GM18502 (cell line): Measurements from ENCODE around the gene PLCH1.

ENCODE experiments used
- ATAC-seq: cut with Tn5 transposase; IDR thresholded peaks from one replicate; pipeline ENCODE4 v1.9.1; 2021; ENCODE audit warnings: mild to moderate bottlenecking; ENCODE audit not compliant: unreplicated experiment, poor library complexity

The PLCH1 gene

GRCh38 chr3:155560135-155560534, 184.7 kb downstream of the PLCH1 start:
- no peak for ATAC-seq

- ATAC-seq = no peak
These were observed 188.3 kb downstream of the PLCH1 start for GRCh38 chr3:155556531-155556930.

DNA sequence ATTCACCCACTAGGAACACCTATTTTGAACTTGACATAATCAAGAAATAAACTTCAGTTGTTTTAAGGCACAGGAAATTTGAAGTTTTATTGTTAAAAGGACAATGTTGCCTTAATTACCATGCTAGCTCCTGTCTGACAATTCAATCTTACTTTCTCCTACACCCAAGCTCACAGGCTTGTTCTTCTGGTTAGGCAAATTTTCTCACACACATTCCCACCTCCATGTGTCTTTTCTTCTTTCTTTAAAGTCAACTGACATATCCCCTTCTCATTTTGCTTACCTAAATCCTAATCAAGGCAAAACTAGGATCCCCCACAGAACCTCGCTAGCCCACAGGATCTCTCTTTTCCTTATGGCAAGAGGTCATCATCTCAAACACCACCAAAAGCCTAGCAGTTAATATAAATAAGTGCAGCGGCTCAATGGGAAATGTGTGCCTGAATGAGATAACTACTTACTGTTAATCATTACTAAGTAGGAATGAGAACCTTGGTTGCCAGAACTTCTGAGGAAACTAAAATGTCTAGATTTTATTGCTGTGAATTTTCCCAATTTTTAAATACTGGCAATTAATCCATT, 189.3 kb downstream of the PLCH1 start:
- ATAC-seq = no peak

DNA sequence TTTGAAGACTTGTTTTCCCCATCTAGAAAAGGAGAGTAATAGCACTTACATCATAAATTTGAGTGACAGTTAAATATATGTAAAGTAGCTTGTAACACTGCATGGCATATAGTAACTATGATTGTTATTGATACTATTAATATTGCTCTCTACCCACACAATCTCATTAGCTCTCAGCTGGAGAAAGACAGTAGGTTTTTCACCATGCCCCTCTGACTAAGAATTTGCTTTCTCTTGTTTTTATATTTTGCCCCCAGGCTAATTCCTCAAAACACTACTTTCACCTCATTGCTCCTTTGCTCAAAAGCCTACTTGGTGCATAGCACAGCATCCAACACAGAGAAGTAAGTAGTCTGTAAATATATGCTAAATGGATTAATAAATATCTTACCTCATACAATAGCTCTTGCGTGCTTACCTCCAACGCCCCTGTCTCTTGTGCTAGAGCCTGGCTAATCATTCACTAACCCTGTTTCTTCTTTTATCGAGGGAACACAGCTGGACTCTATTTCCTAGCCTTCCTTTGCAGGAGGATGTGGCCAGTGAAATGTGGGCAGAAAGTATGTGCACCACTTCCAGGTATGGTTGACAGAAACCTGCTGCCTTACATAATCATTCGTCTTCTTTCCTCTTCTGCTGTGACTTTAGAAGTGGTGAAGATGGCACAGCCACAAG, 190.0 kb downstream of the PLCH1 start:
- peak; percentile 75 for ATAC-seq

- ATAC-seq = peak; percentile 40
These were observed 191.1 kb downstream of the PLCH1 start for GRCh38 chr3:155553780-155554179.

- ATAC-seq = no peak
These were observed 191.5 kb downstream of the PLCH1 start for GRCh38 chr3:155553326-155553725.

GRCh38 chr3:155550391-155550790, 194.5 kb downstream of the PLCH1 start:
- ATAC-seq = no peak

DNA sequence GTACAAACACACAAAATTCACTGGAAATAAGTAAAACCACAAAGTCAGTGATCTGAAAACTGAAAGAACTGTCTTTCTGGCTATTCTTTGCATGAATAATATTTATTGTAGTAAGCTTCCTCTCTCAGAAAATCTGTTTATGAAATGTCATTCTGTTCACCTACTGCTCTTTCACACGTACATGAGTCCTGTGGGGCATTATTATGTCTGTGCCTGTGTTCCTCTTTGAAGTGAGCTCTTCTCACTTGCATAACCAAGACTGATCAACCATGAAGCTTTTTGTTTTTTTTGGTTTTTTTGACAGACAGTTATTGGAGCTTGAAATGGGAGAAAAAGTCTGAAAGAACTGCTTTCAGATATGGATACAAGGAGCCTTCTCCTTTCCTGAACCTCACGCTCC, 195.8 kb downstream of the PLCH1 start:
- ATAC-seq = peak; percentile 88

DNA sequence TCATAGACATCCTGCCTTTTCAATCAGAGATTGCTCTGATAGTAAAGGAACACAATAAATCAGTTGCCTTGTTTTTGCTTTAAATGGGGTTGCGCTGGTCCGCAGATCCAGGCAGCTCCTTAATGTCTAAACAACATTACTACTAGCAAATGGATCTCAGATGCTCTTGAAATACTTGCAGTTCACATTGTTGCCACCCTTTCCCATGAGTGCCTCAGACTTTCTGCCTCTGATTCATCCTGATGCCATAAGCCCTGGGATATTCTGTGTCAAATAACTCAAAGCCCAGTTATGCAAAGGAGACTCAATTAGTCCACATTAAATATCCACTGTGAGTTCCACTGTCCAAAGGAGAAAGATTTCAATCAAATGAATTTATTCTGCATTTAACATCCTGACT, 196.7 kb downstream of the PLCH1 start:
- no peak for ATAC-seq

DNA sequence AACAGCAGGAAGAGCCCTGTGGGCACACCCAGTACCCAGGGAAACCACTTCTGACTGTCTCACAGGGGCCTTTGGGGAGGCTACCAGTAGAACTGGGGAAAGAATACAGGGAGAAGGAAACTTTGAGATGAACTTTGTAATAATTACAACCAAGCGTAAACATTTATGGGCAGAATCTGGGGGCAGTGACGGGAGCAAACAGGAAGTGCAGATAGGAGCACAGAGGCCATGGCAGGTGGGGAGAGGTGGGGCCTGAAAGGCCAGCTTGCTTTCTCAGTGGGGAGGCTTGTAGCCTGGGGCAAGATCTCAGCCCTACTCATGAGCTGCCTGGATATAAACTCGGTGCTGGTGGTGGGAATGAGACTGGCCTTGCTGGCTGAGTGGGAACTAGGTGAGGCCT, 209.8 kb downstream of the PLCH1 start:
- ATAC-seq = no peak

- no peak for ATAC-seq
These were observed 216.3 kb downstream of the PLCH1 start for GRCh38 chr3:155528579-155528978.

DNA sequence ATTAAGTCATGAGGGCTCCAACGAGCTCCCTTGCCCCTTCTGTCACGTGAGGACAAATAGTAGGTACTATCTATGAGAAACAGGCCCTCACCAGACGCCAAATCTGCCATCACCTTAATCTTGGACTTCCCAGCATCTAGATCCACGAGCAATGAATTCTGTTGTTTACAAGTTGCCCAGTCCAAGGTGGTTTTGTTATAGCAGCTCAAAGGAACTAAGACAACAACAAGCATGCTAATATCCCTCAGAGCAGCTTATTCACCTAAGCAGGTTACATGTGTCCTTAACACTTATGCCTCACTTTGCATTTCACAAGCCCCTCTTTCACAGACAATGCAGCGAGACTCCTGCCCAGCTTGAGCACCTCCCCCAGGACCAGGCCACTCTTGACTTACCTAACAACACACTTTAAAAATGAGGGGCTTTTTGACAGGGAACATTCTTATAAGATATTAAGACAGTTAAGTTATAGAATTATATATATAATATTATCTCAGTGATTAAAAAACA, 219.5 kb downstream of the PLCH1 start:
- ATAC-seq = no peak

DNA sequence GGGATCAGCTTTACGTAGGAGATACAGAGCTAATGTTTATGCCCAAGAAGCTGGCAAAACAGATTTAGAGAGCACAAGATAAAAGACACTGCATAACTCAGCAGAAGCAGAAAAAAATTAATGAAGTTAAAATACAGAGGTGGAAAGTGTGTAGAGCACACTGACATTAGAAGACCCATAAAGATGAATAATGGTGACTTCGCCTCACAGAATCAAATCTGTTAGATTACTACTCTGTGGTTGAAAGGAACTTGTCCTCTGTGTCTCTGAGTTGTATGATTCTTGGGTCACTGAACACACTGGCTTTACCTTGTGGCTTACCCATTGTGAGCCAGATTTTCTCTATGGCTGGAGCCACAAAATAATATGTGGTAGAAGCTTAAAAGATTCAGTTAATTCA, 224.4 kb downstream of the PLCH1 start:
- ATAC-seq = no peak

DNA sequence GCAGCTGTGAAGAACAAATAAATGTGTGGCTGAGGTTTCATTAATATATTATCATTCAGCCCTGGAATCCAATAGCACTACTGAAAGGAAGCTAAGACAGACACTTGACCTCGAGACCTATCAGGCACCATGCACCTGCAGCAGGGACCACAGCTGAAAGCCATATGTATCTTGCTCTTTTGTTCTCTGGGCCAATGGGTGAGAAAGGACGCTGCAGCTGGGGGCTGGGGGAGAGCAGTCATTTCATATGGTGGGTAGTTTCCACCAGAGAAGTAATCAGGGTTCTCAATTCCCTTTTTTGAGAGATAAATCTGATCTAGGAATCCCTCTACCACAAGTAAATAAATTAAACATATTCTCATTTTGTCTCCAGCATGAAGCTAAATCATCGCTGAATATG, 225.8 kb downstream of the PLCH1 start:
- peak; percentile 87 for ATAC-seq

- ATAC-seq = no peak
These were observed 227.0 kb downstream of the PLCH1 start for GRCh38 chr3:155517903-155518302.

- no peak for ATAC-seq
These were observed 228.4 kb downstream of the PLCH1 start for GRCh38 chr3:155516439-155516838.

GRCh38 chr3:155512867-155513261, 232.0 kb downstream of the PLCH1 start:
- ATAC-seq = no peak

- ATAC-seq = no peak
These were observed 232.6 kb downstream of the PLCH1 start for GRCh38 chr3:155512175-155512866.

DNA sequence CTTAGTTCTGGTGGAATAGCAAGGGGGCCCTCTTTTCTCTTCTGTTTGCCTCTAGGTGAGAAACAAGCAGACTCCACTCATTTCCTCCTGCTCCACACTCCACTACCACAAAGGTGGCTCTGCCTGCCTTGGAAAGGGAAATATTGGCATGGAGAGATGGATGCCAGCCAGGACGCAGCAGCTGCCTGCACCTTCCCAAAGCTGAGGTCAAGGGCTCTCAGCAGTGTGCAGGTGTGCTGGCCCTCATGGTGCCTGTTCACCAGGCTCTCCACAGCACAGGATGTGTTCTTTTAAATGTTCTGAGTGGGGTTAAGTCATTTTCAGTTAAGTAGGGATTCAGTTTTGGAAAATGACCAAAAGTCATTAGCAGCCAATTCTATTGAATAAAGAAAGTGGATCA, 240.2 kb downstream of the PLCH1 start:
- ATAC-seq = no peak

DNA sequence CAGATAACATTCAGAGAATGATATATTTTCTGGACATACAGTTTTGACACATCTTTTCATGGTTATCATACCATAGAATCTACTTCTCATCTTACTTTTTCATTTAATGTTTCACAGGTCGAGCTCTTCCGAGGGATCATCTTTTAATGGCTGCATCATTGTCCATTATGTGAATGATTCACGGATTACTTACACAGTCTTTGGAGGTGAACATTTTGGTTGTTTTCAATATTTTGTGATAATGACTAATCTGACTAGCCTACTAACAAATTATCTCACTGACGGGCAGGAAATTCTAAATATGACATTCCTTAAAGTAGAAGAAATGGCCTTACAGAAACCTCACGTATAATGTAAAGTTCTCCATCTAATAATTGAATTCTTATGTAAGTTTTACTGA, 242.2 kb downstream of the PLCH1 start:
- ATAC-seq = no peak

- no peak for ATAC-seq
These were observed 244.6 kb downstream of the PLCH1 start for GRCh38 chr3:155500194-155500818.
